PC-3 (cell line): ENCODE results near the gene STIM1.

Experiments
- CTCF ChIP-seq: fragments of 300-600 bp; sonication (generic); conservative IDR thresholded peaks from 2 replicates; pipeline ENCODE4 v1.5.1; 2017; ENCODE audit warnings: antibody characterized with exemption, low read depth, mild to moderate bottlenecking, low read length
- EZH2 ChIP-seq: fragments of 300-600 bp; sonication (generic); IDR thresholded peaks from one replicate; pipeline ENCODE4 v1.6.1; 2017; ENCODE audit warnings: antibody characterized with exemption, mild to moderate bottlenecking, low read length; ENCODE audit not compliant: unreplicated experiment

- TF ChIP-seq CTCF (peak; percentile 33; the same call in 1 of the 2 replicates), EZH2 (no peak)
Measured at GRCh38 chr11:3971756-3972404, 116.4 kb downstream of the STIM1 start.
